Activated T-helper 1 cell treated with Interleukin-2 at 50 U/mL for 16 hours (primary cell): ENCODE data around the gene LRRC8D.

ENCODE experiments used
- DNase-seq: peaks from one replicate; pipeline ENCODE4 v3.0.0-alpha.2; 2020; ENCODE audit warnings: low read depth

Gene LRRC8D

DNA sequence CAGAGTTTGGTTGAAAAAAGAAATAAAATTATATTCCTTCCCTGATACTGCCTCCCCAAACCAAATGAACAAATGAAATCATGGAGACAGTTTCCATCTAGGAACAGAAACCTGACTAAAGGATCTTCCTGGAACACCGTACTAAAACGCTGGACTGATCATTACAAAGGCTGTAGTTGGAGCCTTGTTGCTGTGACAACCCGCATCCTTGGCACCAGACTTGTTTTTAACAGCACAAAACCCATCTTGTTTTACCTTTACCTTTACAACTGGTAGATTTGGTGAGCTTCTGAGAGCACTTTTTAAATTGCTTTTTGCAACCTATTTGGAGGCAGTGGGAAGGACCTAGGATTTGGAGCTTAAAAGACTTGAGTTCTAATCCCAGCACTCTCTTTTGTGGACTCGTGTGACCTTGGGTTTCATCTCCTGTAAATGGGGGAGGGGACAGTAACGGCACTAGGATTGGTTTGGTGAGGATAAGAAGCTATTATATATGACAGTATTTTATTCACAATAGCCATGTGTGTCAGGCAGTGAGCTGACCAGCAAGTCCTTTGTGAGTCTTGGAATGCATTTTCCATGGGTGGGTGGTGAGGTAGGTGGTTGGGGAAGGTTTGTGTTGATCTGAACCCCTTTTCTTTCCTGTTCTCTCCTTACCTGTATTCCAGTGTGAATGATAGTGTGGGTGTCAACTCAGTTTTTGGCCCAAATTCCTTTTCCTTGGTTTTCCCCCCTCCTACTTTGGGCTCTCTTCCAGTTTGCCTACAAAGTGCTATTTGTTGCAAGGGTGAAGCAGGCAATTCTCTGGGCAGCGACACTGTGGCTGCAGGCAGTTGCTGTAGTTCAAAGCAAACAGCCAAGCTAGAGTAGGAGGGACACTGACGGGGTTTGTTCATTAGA lies 12.6 kb downstream of the LRRC8D start:
- no peak for DNase-seq

DNA sequence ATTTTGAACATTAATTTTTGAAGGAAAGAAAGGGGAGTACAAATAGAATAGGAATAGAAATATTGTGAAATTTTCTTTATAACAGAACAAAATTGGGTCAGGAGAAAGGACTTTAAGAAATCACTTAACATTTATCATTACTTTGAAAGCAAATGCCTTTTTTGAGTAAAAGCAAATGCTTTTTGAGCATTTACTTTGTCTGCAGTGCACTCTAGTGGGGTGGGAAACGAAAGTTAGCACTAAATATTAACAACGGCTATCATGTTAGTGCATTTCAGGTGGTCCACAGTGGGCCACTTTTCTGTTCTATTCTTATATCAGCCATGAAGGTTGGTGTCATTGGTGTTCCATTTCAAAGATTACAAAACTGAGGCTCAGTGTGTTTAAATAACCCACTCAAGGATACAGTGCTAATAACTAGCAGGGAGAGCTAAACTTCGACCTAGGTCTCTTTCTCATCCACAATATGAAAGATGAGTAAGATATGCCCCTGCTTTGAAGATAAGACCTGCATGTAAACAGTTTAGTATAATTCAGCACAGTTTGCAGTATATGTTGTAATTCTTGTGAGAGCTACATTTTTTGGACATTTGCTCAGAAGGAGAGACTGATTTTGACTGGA lies 13.4 kb downstream of the LRRC8D start:
- DNase-seq: no peak

DNA sequence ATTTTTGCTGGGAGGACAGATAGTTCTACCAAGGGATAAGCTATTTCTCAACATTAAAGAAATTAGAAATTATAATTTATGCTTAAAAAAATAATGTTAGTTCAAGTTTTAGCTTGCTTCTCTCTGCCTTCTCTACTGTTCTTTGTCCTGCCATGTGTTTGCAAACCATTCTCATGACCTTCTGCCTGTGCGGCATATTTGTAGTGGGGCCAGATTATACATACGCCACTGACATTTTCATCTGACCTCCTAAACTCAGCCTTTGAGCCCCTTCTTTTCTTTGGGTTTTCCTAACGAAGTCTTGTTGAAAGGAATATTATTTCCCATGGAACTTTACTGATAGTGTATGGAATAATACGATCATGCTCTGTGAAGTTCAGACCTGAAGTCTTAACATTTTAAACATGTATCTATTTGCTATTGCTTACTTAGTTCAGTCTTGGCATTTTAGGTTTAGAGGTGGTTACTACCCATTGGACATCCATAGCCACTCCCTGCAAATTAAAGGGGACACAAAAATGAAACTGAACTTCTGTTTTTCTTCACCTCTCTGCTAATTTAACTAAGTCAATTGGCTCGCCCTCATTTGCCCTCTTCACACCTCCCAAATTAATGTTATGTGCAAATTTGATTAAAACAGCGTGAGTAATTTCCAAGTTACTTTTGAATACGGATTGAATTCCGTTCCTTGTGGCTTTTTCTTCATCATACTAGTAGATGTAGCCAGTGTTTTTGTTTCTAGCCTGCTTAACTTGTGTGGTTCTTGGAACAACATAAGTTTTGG lies 15.6 kb downstream of the LRRC8D start:
- DNase-seq: no peak

GRCh38 chr1:89837036-89837481 lies 16.2 kb downstream of the LRRC8D start:
- no peak for DNase-seq

DNA sequence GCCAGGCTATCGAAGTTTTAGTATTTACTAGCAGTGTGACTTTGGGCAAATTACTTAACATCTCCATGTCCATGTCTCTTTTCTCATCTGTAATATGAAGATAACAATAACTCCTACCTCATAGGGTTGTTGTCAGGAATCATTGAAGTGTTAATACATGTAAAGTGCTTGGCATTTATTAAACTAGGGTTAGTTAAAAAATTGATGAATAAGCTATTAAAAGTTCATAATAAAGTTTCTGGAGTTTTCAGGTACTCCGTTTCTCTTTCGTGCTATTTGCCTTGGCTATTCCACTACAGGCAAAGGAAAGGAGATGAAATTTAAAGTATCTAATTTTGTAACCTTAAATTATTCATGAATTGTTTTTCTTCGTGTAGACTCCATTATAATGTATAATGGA lies 16.7 kb downstream of the LRRC8D start:
- DNase-seq: no peak

GRCh38 chr1:89839516-89839915 lies 18.7 kb downstream of the LRRC8D start:
- no peak for DNase-seq

DNA sequence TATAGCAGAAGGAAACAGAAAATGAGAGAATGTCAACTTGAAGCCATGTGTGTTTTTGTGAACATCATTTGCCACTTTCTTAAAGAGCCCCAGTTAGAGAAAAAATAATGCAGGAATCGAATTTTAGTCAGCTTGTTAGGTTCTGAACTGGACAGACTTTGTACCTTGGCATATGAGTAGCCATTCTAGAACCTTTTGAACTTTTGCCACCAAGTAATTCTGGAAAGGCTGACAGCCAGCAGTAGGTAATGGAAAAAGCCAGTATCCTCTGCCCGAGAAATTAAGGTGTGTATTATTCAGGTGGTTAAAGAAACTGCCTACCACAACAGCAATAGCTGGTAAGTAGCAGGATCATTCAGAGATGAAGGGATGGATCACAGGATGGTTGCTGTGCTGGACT lies 20.7 kb downstream of the LRRC8D start:
- no peak for DNase-seq

GRCh38 chr1:89842567-89843272 lies 21.9 kb downstream of the LRRC8D start:
- DNase-seq: no peak

DNA sequence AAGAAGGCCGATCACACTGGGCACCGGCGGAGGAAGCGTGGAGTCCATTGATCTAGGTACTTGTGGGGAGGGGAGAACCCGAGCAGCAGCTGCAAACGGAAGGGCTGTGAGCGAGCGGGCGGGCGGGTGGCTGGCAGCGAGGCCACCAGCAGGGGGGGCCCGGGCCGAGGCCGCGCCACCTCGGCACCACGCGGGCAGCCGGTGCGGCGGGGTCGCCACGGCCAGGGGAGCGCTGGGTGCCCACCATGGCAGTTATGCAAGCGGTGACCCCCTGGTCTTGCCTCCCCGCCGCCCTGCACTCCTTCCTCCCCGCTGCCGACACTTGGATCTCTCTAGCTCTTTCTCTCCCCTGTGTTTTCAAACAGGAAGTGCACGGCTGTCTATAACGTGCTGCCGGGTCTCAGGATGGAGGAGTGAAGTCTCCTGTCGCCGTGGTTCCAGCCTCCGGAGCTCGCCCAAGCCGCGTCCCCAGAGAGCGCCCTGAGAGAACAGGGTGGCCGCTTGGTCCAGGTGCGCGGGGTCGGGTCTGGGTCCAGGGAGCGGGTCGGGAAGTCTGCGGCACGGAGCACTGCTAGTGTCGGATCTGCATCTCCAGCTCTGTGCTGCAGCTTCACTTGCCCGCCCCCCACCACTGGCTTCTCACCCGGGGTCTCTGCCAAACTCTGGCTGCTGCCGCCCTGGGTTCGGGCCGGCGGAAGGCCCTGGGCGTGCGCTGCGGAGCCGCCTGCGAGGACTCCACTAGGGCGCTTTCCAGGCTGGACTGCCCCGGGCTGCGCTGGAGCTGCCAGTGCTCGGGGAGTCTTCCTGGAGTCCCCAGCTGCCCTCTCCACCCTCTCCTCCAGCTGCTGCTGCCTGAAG lies 22.7 kb downstream of the LRRC8D start:
- peak; percentile 70 for DNase-seq

- DNase-seq: no peak
Observed at GRCh38 chr1:89844241-89844807, 23.5 kb downstream of the LRRC8D start.

- DNase-seq: no peak
Observed at GRCh38 chr1:89844860-89845259, 24.0 kb downstream of the LRRC8D start.

DNA sequence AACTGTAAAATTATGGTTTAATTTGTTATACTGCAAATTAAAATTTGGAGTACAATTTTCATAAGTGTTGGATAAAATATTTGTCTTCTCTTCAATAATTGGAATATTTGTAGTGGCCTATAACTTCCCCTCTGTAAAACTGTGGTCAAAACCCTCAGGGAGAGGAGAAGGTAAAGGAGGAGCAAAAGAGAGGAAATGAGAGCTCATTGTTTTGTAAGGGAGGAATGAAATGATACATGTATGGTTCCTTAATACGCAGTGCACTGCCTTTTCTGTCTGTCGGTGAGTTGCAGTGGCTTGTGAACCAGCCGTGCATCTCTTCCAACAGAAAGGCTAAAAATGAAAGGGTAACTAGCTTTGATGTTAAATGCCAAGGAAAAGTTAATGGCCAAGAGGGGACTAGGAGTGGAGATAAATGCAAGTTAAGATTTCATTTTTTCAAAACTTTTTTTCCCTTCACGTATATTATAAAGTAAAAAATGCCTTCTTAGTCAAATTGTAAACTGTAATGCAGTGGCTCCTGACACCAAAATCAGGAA lies 26.4 kb downstream of the LRRC8D start:
- DNase-seq: no peak

GRCh38 chr1:89850844-89851415 lies 30.1 kb downstream of the LRRC8D start:
- no peak for DNase-seq

DNA sequence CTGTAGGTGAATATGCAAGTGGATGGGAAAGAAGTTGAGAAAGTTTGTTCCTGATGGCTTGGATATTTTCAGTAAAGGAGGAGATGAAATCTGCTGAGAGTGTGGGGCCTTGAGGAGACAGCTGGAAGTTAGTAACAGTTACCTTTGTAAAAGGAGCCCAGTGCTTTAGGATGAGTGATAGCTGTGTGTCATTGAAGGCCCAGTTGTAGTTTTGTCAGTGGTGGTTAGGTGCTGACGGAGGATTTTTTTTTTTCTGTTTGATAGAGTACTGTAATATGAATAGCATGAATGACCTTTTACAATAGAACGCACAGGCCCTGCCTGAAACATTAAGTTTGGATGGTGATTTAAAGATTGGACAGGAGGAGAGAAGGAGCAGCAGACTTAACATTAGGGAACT lies 33.3 kb downstream of the LRRC8D start:
- no peak for DNase-seq

DNA sequence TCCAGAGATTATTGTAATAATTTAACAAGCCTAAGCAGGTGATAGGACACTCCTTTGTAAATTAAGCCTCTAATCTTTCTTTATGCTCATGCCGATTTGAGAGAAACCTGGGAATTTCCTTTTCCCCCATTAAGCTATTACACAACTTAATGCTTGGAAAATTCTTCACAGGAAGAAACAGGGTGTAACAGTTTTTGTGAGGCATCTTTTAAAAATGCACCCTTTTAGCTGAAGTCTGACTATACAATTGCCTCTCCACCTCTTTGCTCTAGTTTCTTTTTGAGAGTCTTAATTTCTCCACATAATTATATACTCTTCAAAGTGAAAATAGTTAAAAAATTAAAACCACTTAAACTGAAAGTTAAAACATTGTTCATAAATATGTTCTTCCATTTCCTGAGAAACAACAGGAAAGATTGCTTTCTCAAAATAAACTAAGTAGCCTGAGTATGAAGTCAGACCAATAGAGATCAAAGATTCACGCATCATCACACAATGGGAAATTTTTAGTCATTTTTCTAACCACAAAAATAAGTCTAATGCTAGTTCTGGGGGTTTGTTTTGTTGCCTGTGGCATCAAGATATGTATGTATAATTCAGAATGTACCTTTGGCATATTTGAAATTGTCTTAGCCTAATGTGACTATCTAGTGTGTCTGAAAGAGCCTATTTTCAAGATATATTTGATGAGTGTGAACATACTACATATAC lies 34.7 kb downstream of the LRRC8D start:
- DNase-seq: no peak

DNA sequence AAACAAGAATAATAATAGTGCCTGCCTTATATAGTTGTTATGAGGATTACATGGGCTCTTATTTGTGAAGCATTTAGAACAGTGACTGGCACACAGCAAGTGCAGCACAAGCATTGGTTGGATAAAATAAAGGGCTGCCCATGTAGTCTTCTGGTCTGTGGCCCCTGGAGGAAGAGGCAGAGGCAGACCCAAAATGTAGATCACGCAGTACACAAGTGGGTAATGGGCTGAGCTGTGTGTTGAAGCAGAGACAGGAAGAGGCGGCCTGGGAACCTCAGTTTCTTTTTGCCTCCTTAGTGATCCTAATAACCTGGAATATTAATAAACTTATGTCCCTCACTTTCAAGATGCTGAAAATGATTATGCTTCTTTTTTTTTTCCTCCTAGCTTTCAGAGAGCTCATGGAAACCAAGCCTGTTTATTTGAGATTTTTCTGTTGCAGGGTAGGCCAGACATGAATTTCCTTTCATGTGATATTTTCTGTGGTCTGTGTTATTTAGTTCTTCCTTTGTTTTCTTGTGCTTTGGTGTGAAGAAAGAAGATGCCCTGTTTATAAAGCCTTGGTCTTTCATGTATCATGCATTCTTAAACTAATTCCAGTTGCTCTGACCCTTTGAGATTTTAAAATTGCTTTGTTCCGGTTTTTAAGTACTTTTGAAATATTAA lies 42.5 kb downstream of the LRRC8D start:
- no peak for DNase-seq

GRCh38 chr1:89865498-89866382 lies 44.9 kb downstream of the LRRC8D start:
- DNase-seq: no peak

- no peak for DNase-seq
Observed at GRCh38 chr1:89866568-89866967, 45.7 kb downstream of the LRRC8D start.
